Mesenchymal stem cell (in vitro differentiated cells and primary cell): ENCODE data around the gene VWA8.

Experiments used
- DNase-seq: peaks from one replicate; pipeline ENCODE4 v3.0.0-alpha.2; 2013
- H2AFZ ChIP-seq: one replicate; pipeline ENCODE4 v1.6.1; 2013; ENCODE audit warnings: low read depth, mild to moderate bottlenecking, control low read depth, inconsistent platforms, low read length, moderate library complexity
- H2AK5ac ChIP-seq: 2 replicates; pipeline ENCODE4 v1.6.1; 2013; ENCODE audit warnings: low read length, moderate library complexity, mild to moderate bottlenecking, inconsistent platforms; ENCODE audit not compliant: severe bottlenecking
- H2BK120ac ChIP-seq: one replicate; pipeline ENCODE4 v1.6.1; 2013; ENCODE audit warnings: low read depth, mild to moderate bottlenecking, inconsistent platforms, low read length, moderate library complexity
- H2BK12ac ChIP-seq, 2 experiments: one replicate each; pipeline ENCODE4 v1.6.1; 2013; ENCODE audit warnings: inconsistent platforms in 2 of 2, low read length in 2 of 2, mild to moderate bottlenecking in 2 of 2, moderate library complexity in 2 of 2, control low read depth in 1 of 2
- H2BK15ac ChIP-seq: one replicate; pipeline ENCODE4 v1.6.1; 2013; ENCODE audit warnings: mild to moderate bottlenecking, low read depth, inconsistent platforms; ENCODE audit not compliant: poor library complexity, severe bottlenecking
- H2BK5ac ChIP-seq: 2 replicates; pipeline ENCODE4 v1.6.1; 2013; ENCODE audit warnings: low read depth, mild to moderate bottlenecking, low read length, control low read depth, inconsistent platforms; ENCODE audit not compliant: poor library complexity, severe bottlenecking
- H3K14ac ChIP-seq, 2 experiments: one replicate each; pipeline ENCODE4 v1.6.1; 2013; ENCODE audit warnings: inconsistent platforms in 2 of 2, low read length in 2 of 2, control low read depth in 1 of 2, mild to moderate bottlenecking in 1 of 2, moderate library complexity in 1 of 2
- H3K18ac ChIP-seq, 2 experiments: one replicate each; pipeline ENCODE4 v1.6.1; 2013; ENCODE audit warnings: inconsistent platforms in 2 of 2, low read length in 2 of 2, control low read depth in 1 of 2, low read depth in 1 of 2, mild to moderate bottlenecking in 1 of 2
- H3K23ac ChIP-seq, 2 experiments: one replicate each; pipeline ENCODE4 v1.6.1; 2013; ENCODE audit warnings: inconsistent platforms in 2 of 2, low read length in 2 of 2, mild to moderate bottlenecking in 2 of 2, moderate library complexity in 2 of 2, control low read depth in 1 of 2
- H3K27ac ChIP-seq: 2 replicates; pipeline ENCODE4 v1.5.1; 2013; ENCODE audit warnings: mild to moderate bottlenecking, moderate library complexity, low read length, control low read depth, inconsistent platforms; ENCODE audit not compliant: poor library complexity, severe bottlenecking
- H3K27me3 ChIP-seq, 2 experiments: 2 replicates each; pipeline versions ENCODE4 v1.6.1 to v1.7.0; 2013; ENCODE audit warnings: low read length in 2 of 2, mild to moderate bottlenecking in 2 of 2, moderate library complexity in 2 of 2, control low read depth in 1 of 2, inconsistent platforms in 1 of 2; ENCODE audit not compliant: control insufficient read depth in 1 of 2, insufficient read depth in 1 of 2
- H3K36me3 ChIP-seq, 2 experiments: 2 replicates each; pipeline versions ENCODE4 v1.6.1 to v1.7.0; 2013; ENCODE audit warnings: low read length in 2 of 2, control low read depth in 1 of 2, inconsistent platforms in 1 of 2, low read depth in 1 of 2, mild to moderate bottlenecking in 1 of 2; ENCODE audit not compliant: insufficient read depth in 2 of 2, control insufficient read depth in 1 of 2
- H3K4ac ChIP-seq, 2 experiments: one replicate each; pipeline ENCODE4 v1.6.1; 2013; ENCODE audit warnings: inconsistent platforms in 2 of 2, low read length in 2 of 2, mild to moderate bottlenecking in 2 of 2, moderate library complexity in 2 of 2, control low read depth in 1 of 2, low read depth in 1 of 2
- H3K4me1 ChIP-seq: 2 replicates; pipeline ENCODE4 v1.6.1; 2013; ENCODE audit warnings: low read depth, low read length, control low read depth; ENCODE audit not compliant: control insufficient read depth, insufficient read depth
- H3K4me2 ChIP-seq: 2 replicates; pipeline ENCODE4 v1.6.1; 2013; ENCODE audit warnings: low read length, mild to moderate bottlenecking, inconsistent platforms; ENCODE audit not compliant: poor library complexity, severe bottlenecking
- H3K4me3 ChIP-seq, 2 experiments: 2 replicates each; pipeline versions ENCODE4 v1.5.1 to v1.7.0; 2013; ENCODE audit warnings: low read length in 2 of 2, mild to moderate bottlenecking in 2 of 2, control low read depth in 1 of 2, low read depth in 1 of 2; ENCODE audit not compliant: insufficient read depth in 1 of 2
- H3K79me1 ChIP-seq: replicated peaks from 2 replicates; pipeline ENCODE4 v1.6.1; 2013; ENCODE audit warnings: mild to moderate bottlenecking, control low read depth, low read length, inconsistent platforms; ENCODE audit not compliant: poor library complexity, severe bottlenecking
- H3K9ac ChIP-seq: 2 replicates; pipeline ENCODE4 v1.7.0; 2013; ENCODE audit warnings: mild to moderate bottlenecking, low read length, moderate library complexity
- H3K9me3 ChIP-seq: 2 replicates; pipeline ENCODE4 v1.7.0; 2013; ENCODE audit warnings: mild to moderate bottlenecking, low read length; ENCODE audit not compliant: control insufficient read depth
- H4K8ac ChIP-seq: one replicate; pipeline ENCODE4 v1.6.1; 2013; ENCODE audit warnings: inconsistent platforms, mild to moderate bottlenecking, low read length, moderate library complexity
- H4K91ac ChIP-seq: one replicate; pipeline ENCODE4 v1.6.1; 2013; ENCODE audit warnings: mild to moderate bottlenecking, low read length, inconsistent platforms
- WGBS: methylation state at CpG from one replicate; pipeline ENCODE4 v1.1.7; 2013; ENCODE audit warnings: mixed read lengths; 5-methylcytosine and 5-hydroxymethylcytosine counted together

VWA8 gene

DNA sequence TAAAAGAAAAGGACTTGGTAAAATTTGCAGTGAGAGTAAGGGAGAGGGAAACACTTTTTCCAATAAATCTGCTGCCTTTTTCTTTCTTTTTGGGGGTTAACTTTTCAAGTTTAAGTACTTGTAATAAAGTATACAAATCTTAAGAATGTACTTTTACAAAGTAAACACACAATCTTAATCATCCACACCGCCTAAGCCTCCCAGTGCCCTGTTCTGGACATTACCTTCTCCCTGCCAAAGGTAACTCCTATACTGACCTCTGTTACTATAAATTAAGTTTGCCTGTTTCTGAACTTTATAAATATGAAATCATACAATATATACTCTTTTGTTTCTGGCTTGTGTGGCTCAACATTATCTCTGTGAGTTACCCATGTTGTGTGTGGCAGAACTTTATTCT, 365.6 kb downstream of the VWA8 start:
- Histone ChIP-seq H3K4ac (no peak overlapping the region), H3K4me3 (no peak overlapping the region), H2BK15ac (no peak overlapping the region), H3K4me1 (no peaks in the 10 kb centered on the region), H3K4me2 (no peak overlapping the region), H3K36me3 (peaks cover 0 to 5% of the 10 kb centered on the region in 2 experiments), H3K9me3 (no peaks in the 10 kb centered on the region), H2BK5ac (no peak overlapping the region), H3K27ac (no peak overlapping the region), H3K18ac (no peak overlapping the region), H2AFZ (no peak overlapping the region), H2BK12ac (no peak overlapping the region), H3K14ac (no peak overlapping the region), H3K9ac (no peak overlapping the region), H2AK5ac (peak overlapping the region; percentile 51), H3K23ac (no peak overlapping the region), H2BK120ac (no peak overlapping the region), H3K79me1 (no peaks in the 10 kb centered on the region), H3K27me3 (no peaks in the 10 kb centered on the region), H4K91ac (no peak overlapping the region), H4K8ac (no peak overlapping the region)
- WGBS, result 20% methylated on average over 1 of the region's 1 CpG
- no peak for DNase-seq

DNA sequence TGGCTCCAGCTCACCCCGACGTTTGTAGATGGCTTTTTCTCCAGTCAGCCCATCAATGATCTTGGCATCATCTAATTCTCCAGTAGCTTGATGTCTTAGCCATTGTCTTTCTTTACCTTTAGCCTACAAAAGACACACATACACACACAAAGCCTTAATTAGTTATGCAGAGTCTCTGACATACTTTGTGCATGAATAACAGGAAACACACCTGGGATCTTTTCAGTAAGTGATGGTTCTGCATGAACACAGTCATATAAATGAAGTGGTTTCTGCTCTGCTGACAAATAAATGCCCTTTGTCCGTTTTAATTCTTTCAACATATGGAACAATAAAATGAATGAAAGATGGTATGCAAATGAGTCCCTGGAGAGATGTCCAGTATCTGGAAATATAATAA, 370.3 kb downstream of the VWA8 start:
- Histone ChIP-seq H3K18ac (no peak overlapping the region), H3K9me3 (no peaks in the 10 kb centered on the region), H3K27ac (no peak overlapping the region), H3K9ac (no peak overlapping the region), H2AFZ (no peak overlapping the region), H3K4ac (no peak overlapping the region), H2AK5ac (no peak overlapping the region), H2BK5ac (no peak overlapping the region), H4K8ac (no peak overlapping the region), H2BK15ac (no peak overlapping the region), H3K4me1 (peaks cover 5% of the 10 kb centered on the region), H3K14ac (no peak overlapping the region), H3K79me1 (no peaks in the 10 kb centered on the region), H3K36me3 (peaks cover 2 to 3% of the 10 kb centered on the region in 2 experiments), H2BK12ac (no peak overlapping the region), H3K27me3 (no peaks in the 10 kb centered on the region), H3K23ac (no peak overlapping the region), H4K91ac (no peak overlapping the region), H3K4me2 (no peak overlapping the region), H2BK120ac (no peak overlapping the region), H3K4me3 (no peak overlapping the region)
- no peak for DNase-seq
- WGBS, result 91% methylated on average over 3 of the region's 3 CpGs

DNA sequence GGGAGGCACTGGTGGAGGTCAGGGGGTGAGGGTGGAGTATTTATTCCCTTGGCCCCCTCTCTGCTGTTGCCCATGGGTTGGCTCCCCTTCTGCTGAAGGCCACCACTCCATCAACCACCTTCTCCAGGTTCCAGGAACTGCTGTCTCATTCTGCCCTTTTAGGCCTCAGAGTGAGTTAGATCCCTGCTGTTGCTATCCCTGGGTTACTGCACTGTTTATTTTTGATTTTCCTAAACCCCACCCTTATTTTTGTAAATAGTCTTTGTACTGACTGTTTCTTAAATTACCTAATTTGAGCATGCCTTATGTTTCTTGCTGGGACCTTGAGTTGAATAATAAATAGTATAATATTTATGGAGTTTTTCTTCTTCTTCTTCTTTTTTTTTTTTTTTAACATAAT, 370.8 kb downstream of the VWA8 start:
- H3K4me2 ChIP-seq, result no peak overlapping the region
- no peak overlapping the region for H3K14ac ChIP-seq
- peak overlapping the region; percentile 80 for H2AK5ac ChIP-seq
- no peak overlapping the region for H2AFZ ChIP-seq
- H3K9me3 ChIP-seq, result no peaks in the 10 kb centered on the region
- no peak overlapping the region for H3K18ac ChIP-seq
- no peak overlapping the region for H2BK15ac ChIP-seq
- H2BK120ac ChIP-seq, result no peak overlapping the region
- no peak overlapping the region for H3K27ac ChIP-seq
- peaks cover 5% of the 10 kb centered on the region for H3K4me1 ChIP-seq
- peak overlapping the region; percentile 60 for H4K91ac ChIP-seq
- peak overlapping the region; percentile 83 for H3K9ac ChIP-seq
- no peak overlapping the region for H3K4me3 ChIP-seq
- DNase-seq, result no peak
- H3K27me3 ChIP-seq, result no peaks in the 10 kb centered on the region
- no peaks in the 10 kb centered on the region for H3K79me1 ChIP-seq
- H3K23ac ChIP-seq, result no peak overlapping the region
- H2BK12ac ChIP-seq, result no peak overlapping the region
- H4K8ac ChIP-seq, result peak overlapping the region; percentile 64
- no peak overlapping the region for H3K4ac ChIP-seq
- H2BK5ac ChIP-seq, result no peak overlapping the region
- peaks cover 2 to 3% of the 10 kb centered on the region in 2 experiments for H3K36me3 ChIP-seq

DNA sequence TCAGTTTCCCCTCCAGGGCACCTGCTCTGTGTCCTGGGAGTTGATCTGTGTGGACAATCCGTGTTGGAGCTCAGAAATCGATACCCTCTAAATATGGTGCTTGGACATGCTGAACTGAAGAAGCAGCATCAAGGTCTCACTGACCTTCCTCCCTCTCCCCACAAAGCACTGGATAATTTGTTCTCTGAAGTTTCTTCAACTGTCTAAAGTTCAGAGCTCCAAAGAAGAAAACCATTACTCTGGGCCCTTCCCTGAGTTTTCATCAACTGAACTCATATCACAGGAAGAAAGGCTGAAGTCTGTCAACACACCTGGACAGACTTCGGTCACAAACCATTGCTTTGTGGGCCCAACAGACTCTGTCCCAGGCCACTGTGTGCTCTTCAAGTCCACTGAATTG, 371.5 kb downstream of the VWA8 start:
- WGBS, result 99% methylated on average over 3 of the region's 3 CpGs
- H3K79me1 ChIP-seq, result no peaks in the 10 kb centered on the region

More for the DNA sequence above, 371.5 kb downstream of the VWA8 start:
- Histone ChIP-seq H2AK5ac (no peak overlapping the region), H3K4ac (no peak overlapping the region), H2BK15ac (no peak overlapping the region), H3K27me3 (no peaks in the 10 kb centered on the region), H3K4me1 (peaks cover 5% of the 10 kb centered on the region), H2BK5ac (no peak overlapping the region), H3K4me3 (no peak overlapping the region), H2BK120ac (no peak overlapping the region), H4K8ac (peak overlapping the region; percentile 64), H4K91ac (no peak overlapping the region), H2BK12ac (no peak overlapping the region), H3K36me3 (peaks cover 2 to 3% of the 10 kb centered on the region in 2 experiments), H3K9me3 (no peaks in the 10 kb centered on the region), H3K9ac (peak overlapping the region; percentile 83), H3K4me2 (no peak overlapping the region), H3K14ac (no peak overlapping the region), H2AFZ (no peak overlapping the region), H3K23ac (no peak overlapping the region), H3K27ac (no peak overlapping the region), H3K18ac (no peak overlapping the region)
- DNase-seq, result no peak
